ENCODE measurements around the gene C12orf56. TPM values are rescaled to one million over a fixed set of nuclear protein-coding genes. Genes with fewer than 3 reads are reported as not detected.
A peak's percentile ranks its signal among the peaks of the same experiment; 100 is the strongest.

C12orf56 gene
- total RNA-seq: 3.7 TPM
- 7.1 TPM for polyA plus RNA-seq
- long read RNA-seq, donor 1: 0 reads
- long read RNA-seq, donor 2: 0 reads
- long read RNA-seq, donor 3: 0 reads
- long read RNA-seq, donor 4: 0 reads
- long read RNA-seq, donor 5: 0 reads
- long read RNA-seq, donor 6, partial matches to known transcripts: 21 of 21 reads
- long read RNA-seq, donor 6, other reads (novel, unspliced or antisense): 0 of 21 reads
- long read RNA-seq, donor 7: 0 reads
- long read RNA-seq, donor 8: 0 reads
- long read RNA-seq, donor 9: 0 reads
- long read RNA-seq, donor 10: 0 reads

DNA sequence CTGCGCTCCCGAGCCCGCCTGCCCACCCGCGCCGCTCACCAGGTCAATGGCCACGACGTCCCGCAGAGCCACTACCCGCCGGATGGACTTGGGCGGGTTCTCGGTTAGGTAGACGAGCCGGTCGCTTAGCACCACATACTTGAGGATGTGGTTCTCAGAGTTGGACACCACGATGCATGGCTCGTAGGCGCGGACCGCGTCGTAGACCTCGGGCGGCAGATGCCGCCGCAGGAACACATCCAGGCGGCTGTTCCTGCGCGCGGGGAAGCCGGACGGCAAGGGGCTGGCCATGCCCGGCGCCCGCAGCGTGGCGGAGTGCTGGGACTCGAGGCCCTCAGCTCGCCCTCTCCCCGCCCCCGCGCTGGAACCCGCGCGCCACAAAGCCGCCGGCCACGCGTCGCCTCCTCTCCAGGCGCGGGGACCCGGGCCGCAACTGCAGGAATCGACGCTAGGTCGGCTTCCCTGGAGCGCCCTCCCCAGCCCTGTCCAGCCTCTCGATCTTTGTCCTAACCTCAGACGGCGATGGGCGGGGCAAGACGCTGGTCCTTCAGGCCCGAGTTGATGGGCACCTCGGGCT, at the start of gene C12orf56:
C12orf56 (minus strand) TSS at position 484 of the 577 bp plus-strand sequence; CDS start at position 291, 193 bp downstream.
- H3K4me3 ChIP-seq (ENCODE audit: low read length in 2 of 2): peak within 1 kb of the TSS; percentile 1 to 18
- no peaks in the 10 kb centered on the region for H3K9me3 ChIP-seq (ENCODE audit: control insufficient read depth in 2 of 2, insufficient read depth in 1 of 2, low read length in 1 of 2)
- H3K27ac ChIP-seq (ENCODE audit: low read depth in 1 of 2, low read length in 1 of 2): peak within 1 kb of the TSS in 1 of 2 donors; percentile 30
- no peak for DNase-seq (ENCODE audit: low read depth in 6 of 9, low spot score in 9 of 9)
- no peaks in the 10 kb centered on the region for H3K36me3 ChIP-seq (ENCODE audit: control insufficient read depth in 2 of 2, insufficient read depth in 2 of 2, low read length in 1 of 2)
- H3K27me3 ChIP-seq (ENCODE audit: control insufficient read depth in 2 of 2, insufficient read depth in 1 of 2, low read length in 1 of 2): peaks cover 22 to 38% of the 10 kb centered on the region in 2 donors
- WGBS: 4% methylated on average over 66 of the region's 66 CpGs
- H3K4me1 ChIP-seq (ENCODE audit: control insufficient read depth in 2 of 2, insufficient read depth in 2 of 2, low read length in 2 of 2): peaks cover 5 to 9% of the 10 kb centered on the region in 2 donors

DNA sequence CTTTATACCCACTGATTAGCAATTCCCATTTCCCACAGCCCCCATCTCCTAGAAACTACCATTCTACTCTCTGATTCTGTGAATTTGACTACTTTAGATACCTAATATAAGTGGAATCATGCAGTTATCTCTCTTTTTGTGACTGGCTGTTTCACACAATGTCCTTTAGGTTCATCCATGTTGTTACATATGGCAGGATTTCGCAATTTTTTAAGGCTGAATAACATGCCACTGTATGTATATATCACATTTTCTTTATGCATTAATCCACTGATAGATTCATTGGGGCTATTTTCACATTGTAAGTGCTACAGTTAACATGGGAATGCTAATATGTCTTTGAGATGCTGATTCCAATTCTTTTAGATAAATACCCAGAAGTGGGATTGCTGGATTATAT, 49.5 kb upstream of the C12orf56 start:
- no peaks in the 10 kb centered on the region for H3K4me1 ChIP-seq (ENCODE audit: control insufficient read depth in 2 of 2, insufficient read depth in 2 of 2, low read length in 2 of 2)
- no peaks in the 10 kb centered on the region for H3K9me3 ChIP-seq (ENCODE audit: control insufficient read depth in 2 of 2, insufficient read depth in 1 of 2, low read length in 1 of 2)
- no peaks in the 10 kb centered on the region for H3K27me3 ChIP-seq (ENCODE audit: control insufficient read depth in 2 of 2, insufficient read depth in 1 of 2, low read length in 1 of 2)
- H3K36me3 ChIP-seq (ENCODE audit: control insufficient read depth in 2 of 2, insufficient read depth in 2 of 2, low read length in 1 of 2): peaks cover 13 to 53% of the 10 kb centered on the region in 2 donors
- WGBS: 100% methylated on average over 1 of the region's 1 CpG
- no peak overlapping the region for H3K4me3 ChIP-seq (ENCODE audit: low read length in 2 of 2)
- DNase-seq (ENCODE audit: low read depth in 6 of 9, low spot score in 9 of 9): no peak
- H3K27ac ChIP-seq (ENCODE audit: low read depth in 1 of 2, low read length in 1 of 2): no peak overlapping the region

- WGBS: 99% methylated on average over 5 of the region's 5 CpGs
- H3K36me3 ChIP-seq (ENCODE audit: control insufficient read depth in 2 of 2, insufficient read depth in 2 of 2, low read length in 1 of 2): peaks cover 19 to 91% of the 10 kb centered on the region in 2 donors
- H3K4me3 ChIP-seq (ENCODE audit: low read length in 2 of 2): no peak overlapping the region
- DNase-seq (ENCODE audit: low read depth in 6 of 9, low spot score in 9 of 9): no peak
- no peaks in the 10 kb centered on the region for H3K27me3 ChIP-seq (ENCODE audit: control insufficient read depth in 2 of 2, insufficient read depth in 1 of 2, low read length in 1 of 2)
- no peaks in the 10 kb centered on the region for H3K4me1 ChIP-seq (ENCODE audit: control insufficient read depth in 2 of 2, insufficient read depth in 2 of 2, low read length in 2 of 2)
- no peak overlapping the region for H3K27ac ChIP-seq (ENCODE audit: low read depth in 1 of 2, low read length in 1 of 2)
- no peaks in the 10 kb centered on the region for H3K9me3 ChIP-seq (ENCODE audit: control insufficient read depth in 2 of 2, insufficient read depth in 1 of 2, low read length in 1 of 2)
Measured at GRCh38 chr12:64433915-64434314, 43.4 kb upstream of the C12orf56 start.

DNA sequence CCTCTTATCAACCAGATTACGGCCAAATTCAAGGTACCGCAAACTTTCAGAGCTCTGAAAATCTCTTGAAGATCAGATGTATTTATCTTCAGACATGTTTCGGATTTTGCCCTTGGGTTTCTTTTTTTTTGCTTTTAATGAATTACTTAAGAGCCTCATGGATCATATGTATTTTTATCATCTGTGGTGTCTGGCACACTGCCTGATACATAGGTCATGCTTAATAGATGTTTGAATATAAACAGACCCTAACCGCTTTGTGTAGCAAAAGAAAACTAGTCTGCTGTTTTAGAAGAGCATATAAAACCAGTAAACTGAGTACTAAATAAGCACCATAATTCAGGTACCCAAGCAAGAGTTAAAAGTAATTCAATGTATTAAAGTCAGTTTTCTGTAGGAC, 41.2 kb upstream of the C12orf56 start:
- Histone ChIP-seq H3K4me3 (ENCODE audit: low read length in 2 of 2) (no peak overlapping the region), H3K27me3 (ENCODE audit: control insufficient read depth in 2 of 2, insufficient read depth in 1 of 2, low read length in 1 of 2) (no peaks in the 10 kb centered on the region), H3K36me3 (ENCODE audit: control insufficient read depth in 2 of 2, insufficient read depth in 2 of 2, low read length in 1 of 2) (peaks cover 29 to 89% of the 10 kb centered on the region in 2 donors), H3K4me1 (ENCODE audit: control insufficient read depth in 2 of 2, insufficient read depth in 2 of 2, low read length in 2 of 2) (no peaks in the 10 kb centered on the region), H3K27ac (ENCODE audit: low read depth in 1 of 2, low read length in 1 of 2) (no peak overlapping the region), H3K9me3 (ENCODE audit: control insufficient read depth in 2 of 2, insufficient read depth in 1 of 2, low read length in 1 of 2) (no peaks in the 10 kb centered on the region)
- DNase-seq (ENCODE audit: low read depth in 6 of 9, low spot score in 9 of 9): no peak
- 98% methylated on average over 4 of the region's 4 CpGs for WGBS

DNA sequence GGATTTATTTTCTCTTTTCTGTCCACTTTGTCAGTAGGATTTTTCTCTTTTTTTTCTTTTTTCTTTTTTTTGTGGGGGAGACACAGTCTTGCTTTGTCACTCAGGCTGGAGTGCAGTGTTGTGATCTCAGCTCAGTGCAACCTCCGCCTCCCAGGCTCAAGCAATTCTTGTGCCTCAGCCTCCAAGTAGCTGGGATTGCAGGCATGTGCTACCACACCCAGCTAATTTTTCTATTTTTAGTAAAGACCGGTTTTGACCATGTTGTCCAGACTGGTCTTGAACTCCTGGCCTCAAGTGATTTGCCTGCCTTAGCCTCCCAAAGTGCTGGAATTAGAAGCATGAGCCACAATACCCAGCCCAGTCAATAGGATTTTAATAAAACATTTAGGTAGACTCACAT, 40.3 kb upstream of the C12orf56 start:
- H3K36me3 ChIP-seq (ENCODE audit: control insufficient read depth in 2 of 2, insufficient read depth in 2 of 2, low read length in 1 of 2): peaks cover 27 to 87% of the 10 kb centered on the region in 2 donors
- no peak overlapping the region for H3K27ac ChIP-seq (ENCODE audit: low read depth in 1 of 2, low read length in 1 of 2)
- 97% methylated on average over 2 of the region's 2 CpGs for WGBS
- no peaks in the 10 kb centered on the region for H3K9me3 ChIP-seq (ENCODE audit: control insufficient read depth in 2 of 2, insufficient read depth in 1 of 2, low read length in 1 of 2)
- no peak overlapping the region for H3K4me3 ChIP-seq (ENCODE audit: low read length in 2 of 2)
- H3K4me1 ChIP-seq (ENCODE audit: control insufficient read depth in 2 of 2, insufficient read depth in 2 of 2, low read length in 2 of 2): no peaks in the 10 kb centered on the region
- no peak for DNase-seq (ENCODE audit: low read depth in 6 of 9, low spot score in 9 of 9)
- H3K27me3 ChIP-seq (ENCODE audit: control insufficient read depth in 2 of 2, insufficient read depth in 1 of 2, low read length in 1 of 2): no peaks in the 10 kb centered on the region

DNA sequence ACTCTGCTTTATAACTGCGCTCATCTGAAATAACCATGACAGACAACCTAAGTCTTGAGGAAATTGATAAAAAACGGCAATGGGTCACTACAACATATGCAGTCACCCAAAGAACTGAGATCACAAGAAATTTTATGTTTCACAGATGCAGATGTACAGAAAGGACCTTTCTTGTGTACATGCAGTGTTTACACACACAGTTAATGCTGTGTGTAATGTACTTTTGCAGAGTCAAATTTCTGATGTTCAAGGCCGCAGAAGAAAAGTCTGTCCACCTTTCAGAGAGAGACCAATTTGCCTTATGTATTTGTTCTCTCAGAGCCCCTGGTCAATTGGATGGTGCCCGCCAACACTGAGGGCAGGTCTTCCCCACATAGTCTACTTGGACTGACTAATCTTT, 38.4 kb upstream of the C12orf56 start:
- Histone ChIP-seq H3K36me3 (ENCODE audit: control insufficient read depth in 2 of 2, insufficient read depth in 2 of 2, low read length in 1 of 2) (peaks cover 27 to 83% of the 10 kb centered on the region in 2 donors), H3K4me1 (ENCODE audit: control insufficient read depth in 2 of 2, insufficient read depth in 2 of 2, low read length in 2 of 2) (no peaks in the 10 kb centered on the region), H3K27ac (ENCODE audit: low read depth in 1 of 2, low read length in 1 of 2) (no peak overlapping the region), H3K4me3 (ENCODE audit: low read length in 2 of 2) (no peak overlapping the region), H3K9me3 (ENCODE audit: control insufficient read depth in 2 of 2, insufficient read depth in 1 of 2, low read length in 1 of 2) (no peaks in the 10 kb centered on the region), H3K27me3 (ENCODE audit: control insufficient read depth in 2 of 2, insufficient read depth in 1 of 2, low read length in 1 of 2) (no peaks in the 10 kb centered on the region)
- WGBS: over 99% methylated on average over 4 of the region's 4 CpGs
- DNase-seq (ENCODE audit: low read depth in 6 of 9, low spot score in 9 of 9): no peak

DNA sequence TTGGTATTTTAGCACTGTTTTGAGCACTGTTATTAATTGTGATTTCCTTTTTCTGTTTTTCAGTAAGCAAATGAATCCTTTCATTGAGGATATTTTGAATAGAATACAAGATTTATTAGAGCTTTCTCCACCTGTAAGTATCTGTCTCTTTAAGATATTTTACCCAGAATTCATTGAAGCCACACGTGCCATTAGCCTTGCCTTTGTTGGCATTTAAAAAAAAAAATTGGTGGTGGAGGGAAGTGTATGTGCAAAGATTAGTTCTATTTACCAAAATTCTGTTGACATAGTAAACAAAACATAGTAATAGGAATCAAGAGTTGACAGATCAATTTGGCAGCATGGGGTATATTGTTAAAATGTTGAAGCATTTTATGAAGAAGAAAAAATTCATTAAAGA, 37.4 kb upstream of the C12orf56 start:
- no peak for DNase-seq (ENCODE audit: low read depth in 6 of 9, low spot score in 9 of 9)
- WGBS: 78% methylated on average over 1 of the region's 1 CpG
- Histone ChIP-seq H3K27me3 (ENCODE audit: control insufficient read depth in 2 of 2, insufficient read depth in 1 of 2, low read length in 1 of 2) (no peaks in the 10 kb centered on the region), H3K9me3 (ENCODE audit: control insufficient read depth in 2 of 2, insufficient read depth in 1 of 2, low read length in 1 of 2) (no peaks in the 10 kb centered on the region), H3K36me3 (ENCODE audit: control insufficient read depth in 2 of 2, insufficient read depth in 2 of 2, low read length in 1 of 2) (peaks cover 34 to 82% of the 10 kb centered on the region in 2 donors), H3K27ac (ENCODE audit: low read depth in 1 of 2, low read length in 1 of 2) (no peak overlapping the region), H3K4me1 (ENCODE audit: control insufficient read depth in 2 of 2, insufficient read depth in 2 of 2, low read length in 2 of 2) (no peaks in the 10 kb centered on the region), H3K4me3 (ENCODE audit: low read length in 2 of 2) (no peak overlapping the region)

GRCh38 chr12:64419696-64420095, 29.1 kb upstream of the C12orf56 start:
- Histone ChIP-seq H3K36me3 (ENCODE audit: control insufficient read depth in 2 of 2, insufficient read depth in 2 of 2, low read length in 1 of 2) (peaks cover 19 to 57% of the 10 kb centered on the region in 2 donors), H3K27ac (ENCODE audit: low read depth in 1 of 2, low read length in 1 of 2) (no peak overlapping the region)

GRCh38 chr12:64418209-64418608, 27.7 kb upstream of the C12orf56 start:
- no peaks in the 10 kb centered on the region for H3K9me3 ChIP-seq (ENCODE audit: control insufficient read depth in 2 of 2, insufficient read depth in 1 of 2, low read length in 1 of 2)
- no peak overlapping the region for H3K4me3 ChIP-seq (ENCODE audit: low read length in 2 of 2)
- no peaks in the 10 kb centered on the region for H3K27me3 ChIP-seq (ENCODE audit: control insufficient read depth in 2 of 2, insufficient read depth in 1 of 2, low read length in 1 of 2)
- peaks cover 13 to 58% of the 10 kb centered on the region in 2 donors for H3K36me3 ChIP-seq (ENCODE audit: control insufficient read depth in 2 of 2, insufficient read depth in 2 of 2, low read length in 1 of 2)
- DNase-seq (ENCODE audit: low read depth in 6 of 9, low spot score in 9 of 9): no peak
- no peaks in the 10 kb centered on the region for H3K4me1 ChIP-seq (ENCODE audit: control insufficient read depth in 2 of 2, insufficient read depth in 2 of 2, low read length in 2 of 2)
- H3K27ac ChIP-seq (ENCODE audit: low read depth in 1 of 2, low read length in 1 of 2): no peak overlapping the region

More at GRCh38 chr12:64419696-64420095, 29.1 kb upstream of the C12orf56 start:
- H3K4me1 ChIP-seq (ENCODE audit: control insufficient read depth in 2 of 2, insufficient read depth in 2 of 2, low read length in 2 of 2): no peaks in the 10 kb centered on the region
- no peak for DNase-seq (ENCODE audit: low read depth in 6 of 9, low spot score in 9 of 9)
- H3K4me3 ChIP-seq (ENCODE audit: low read length in 2 of 2): no peak overlapping the region
- no peaks in the 10 kb centered on the region for H3K27me3 ChIP-seq (ENCODE audit: control insufficient read depth in 2 of 2, insufficient read depth in 1 of 2, low read length in 1 of 2)
- H3K9me3 ChIP-seq (ENCODE audit: control insufficient read depth in 2 of 2, insufficient read depth in 1 of 2, low read length in 1 of 2): no peaks in the 10 kb centered on the region
- WGBS: 97% methylated on average over 3 of the region's 3 CpGs

Measured in thymus (tissue), 14 donors.